ENCODE measurements around the gene KSR1.

DNA sequence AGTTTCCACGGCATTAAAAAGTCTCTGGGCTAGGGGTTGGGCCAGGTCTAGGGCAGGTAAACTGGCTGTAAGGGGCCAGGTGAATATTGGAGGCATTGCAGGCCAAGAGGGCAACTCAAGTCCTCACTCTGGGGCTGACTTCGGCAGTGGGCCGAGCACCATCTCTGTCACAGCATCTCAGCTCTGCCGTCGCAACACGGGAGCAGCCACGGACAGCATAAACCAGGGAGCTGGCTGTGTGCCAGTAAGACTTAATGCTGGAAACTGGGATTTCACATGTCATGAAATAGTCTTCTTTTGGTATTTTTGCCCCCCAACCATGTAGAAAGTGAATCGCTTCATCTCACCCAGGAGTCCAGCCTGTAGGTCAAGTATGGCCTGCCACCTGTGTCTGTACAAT is 162.2 kb downstream of the KSR1 start:
- no peak for TF ChIP-seq CTCF (IDR thresholded peaks at IDR 0.05)
- TF ChIP-seq ZFX (IDR thresholded peaks at IDR 0.05; ENCODE audit: borderline replicate concordance) = no peak

All from 22Rv1 (cell line).